Heart left ventricle (tissue), 16 donors: ENCODE results near the gene TOMM40L. TPM values are rescaled to one million over a fixed set of nuclear protein-coding genes. Genes with fewer than 3 reads are reported as not detected.

ENCODE experiments used
- ATAC-seq, 4 donors: fragments of 200-7000 bp; cut with Tn5 transposase; one replicate each; pipeline ENCODE4 v1.9.1; 2020 to 2022; ENCODE audit warnings: moderate library complexity in 4 of 4, mild to moderate bottlenecking in 3 of 4, moderate number of reproducible peaks in 1 of 4
- DNase-seq, 5 donors: peaks; one replicate each; pipeline ENCODE4 v3.0.0-alpha.2; 2020
- H3K27ac ChIP-seq, 12 donors: fragments of 200-600 bp; sonication (generic) in 4 of 12; one replicate each; pipeline versions ENCODE4 v1.5.0 to v1.8.0; 2016 to 2022; ENCODE audit warnings: mild to moderate bottlenecking in 2 of 12
- H3K27me3 ChIP-seq, 9 donors: fragments of 200-600 bp; sonication (generic) in 2 of 9; one replicate each; pipeline versions ENCODE4 v1.5.1 to v1.8.0; 2016 to 2022; ENCODE audit warnings: mild to moderate bottlenecking in 3 of 9
- H3K36me3 ChIP-seq, 9 donors: fragments of 200-600 bp; sonication (generic) in 2 of 9; one replicate each; pipeline versions ENCODE4 v1.5.0 to v1.8.0; 2018 to 2022; ENCODE audit warnings: mild to moderate bottlenecking in 2 of 9
- H3K4me1 ChIP-seq, 12 donors: fragments of 200-600 bp; sonication (generic) in 4 of 12; one replicate each; pipeline versions ENCODE4 v1.5.0 to v1.8.0; 2016 to 2022; ENCODE audit warnings: mild to moderate bottlenecking in 3 of 12
- H3K4me3 ChIP-seq, 12 donors: fragments of 200-600 bp; sonication (generic) in 4 of 12; one replicate each; pipeline versions ENCODE4 v1.5.0 to v1.8.0; 2017 to 2022; ENCODE audit warnings: mild to moderate bottlenecking in 9 of 12, moderate library complexity in 4 of 12
- H3K9me3 ChIP-seq, 12 donors: fragments of 200-600 bp; sonication (generic) in 4 of 12; one replicate each; pipeline versions ENCODE4 v1.5.0 to v1.8.0; 2016 to 2022; ENCODE audit warnings: mild to moderate bottlenecking in 1 of 12
- CTCF ChIP-seq, 12 donors: fragments of 200-600 bp; sonication (generic) in 4 of 12; IDR thresholded peaks; one replicate each; pipeline versions ENCODE4 v1.5.0 to v1.8.0; 2018 to 2022; ENCODE audit warnings: antibody characterized with exemption in 12 of 12, mild to moderate bottlenecking in 5 of 12
- POLR2A ChIP-seq, 2 donors: fragments of 450-650 bp; IDR thresholded peaks; one replicate each; pipeline ENCODE4 v1.6.1; 2017; ENCODE audit warnings: antibody characterized with exemption in 2 of 2, mild to moderate bottlenecking in 2 of 2, moderate library complexity in 2 of 2
- WGBS, 4 donors: extraction: QIAGEN DNeasy Blood & Tissue Kit in 2 of 4; methylation state at CpG; one replicate each; pipeline versions ENCODE4 v1.1.5 to v1.1.7; 2013 to 2018; 5-methylcytosine and 5-hydroxymethylcytosine counted together
- intact Hi-C, 10 donors: fragments of 100-400 bp; cut with DNase I; formaldehyde crosslinking; loops; one replicate each; pipeline versions ENCODE4 v1.11.1 to v1.14.2; 2022
- polyA plus RNA-seq, 2 donors: library from polyadenylated mRNA; stranded (reverse); fragments of 200-250 nt; gene quantifications; one replicate each; pipeline ENCODE4 v1.2.3, GENCODE V29; 2013
- total RNA-seq, 9 donors: library from RNA; depleted of rRNA in 2 of 9; stranded (reverse); fragments of >200 nt in 2 of 9; fragmentation: NEBNext Ultra II Directional in 3 of 9; extraction: Animal tissue kit (Norgen Biotek cat#: 25700) in 3 of 9; gene quantifications; one replicate each; pipeline versions ENCODE4 v1.1.0 to v1.2.4, GENCODE V29; 2016 to 2023
- donor health status: ischemic (EF 13 %, LVEDD 7.1; RV severe dilation, severe dysfunction).
- donor health status: healthy with polysubstance abuse.
- donor health status: DM: no; HTN: yes; CAD: no.
- donor health status: DM: no; HTN: no; CAD: no.
- donor health status: ischemic (EF 25% LVEDD 6.9; RV normal size, moderate dysfunction).
- donor health status: ischemic (EF 25% LVEDD 5.7; RV mildly dilated, moderate dysfunction).
- donor health status: healthy.
- donor health status: DM: yes; HTN: yes; CAD: no.
- donor health status: ischemic (EF 35%, LVEDD 5.7; RV mildly dilated, moderate dysfunction).
- donor health status: nonischemic (EF 11% LVEDD 7.7; RV severe dilation, severe dysfunction).
- donor health status: DM: yes; HTN: yes; CAD: no.
- donor health status: PGD.
- donor health status: ischemic (EF 29% LVEDD 5.4; RV normal size, mild dysfunction).
- donor health status: nonischemic (EF 23%, LVEDD 6.1; RV moderate dilation, normal function).

The TOMM40L gene
- total and polyA plus RNA-seq, 11 donors, result 24.1 to 37.1 (median 29.1) TPM

GRCh38 chr1:161261261-161262235, 35.7 kb downstream of the TOMM40L start:
- intact Hi-C loops, result no loop called here
- Histone ChIP-seq H3K27me3 (peaks cover 13 to 44% (median 33%) of the 10 kb centered on the region in 9 donors), H3K27ac (no peak overlapping the region), H3K4me1 (peaks cover 0 to 13% (median 8%) of the 10 kb centered on the region in 12 donors), H3K4me3 (no peak overlapping the region), H3K36me3 (no peaks in the 10 kb centered on the region), H3K9me3 (peaks cover 0 to 12% (median 9%) of the 10 kb centered on the region in 12 donors)
- TF ChIP-seq CTCF (IDR thresholded peaks at IDR 0.05) (no peak), POLR2A (IDR thresholded peaks at IDR 0.05) (no peak)
- DNase-seq (no peak), ATAC-seq (no peak)
- 78 to 82% (median 80%) methylated on average over 12 of the region's 12 CpGs for WGBS, 4 donors

- no peak for DNase-seq
- ATAC-seq, result no peak
- Histone ChIP-seq H3K9me3 (no peaks in the 10 kb centered on the region), H3K4me1 (peaks cover 0 to 14% (median 4%) of the 10 kb centered on the region in 12 donors), H3K4me3 (no peak overlapping the region), H3K36me3 (no peaks in the 10 kb centered on the region), H3K27me3 (peaks cover 0 to 14% (median 3%) of the 10 kb centered on the region in 9 donors), H3K27ac (no peak overlapping the region)
- intact Hi-C loops, result no loop called here
- WGBS, 4 donors, result 84 to 89% (median 86%) methylated on average over 5 of the region's 5 CpGs
- TF ChIP-seq POLR2A (IDR thresholded peaks at IDR 0.05), result no peak
- no peak for TF ChIP-seq CTCF (IDR thresholded peaks at IDR 0.05)
Observed at GRCh38 chr1:161265305-161265704, 39.4 kb downstream of the TOMM40L start.

DNA sequence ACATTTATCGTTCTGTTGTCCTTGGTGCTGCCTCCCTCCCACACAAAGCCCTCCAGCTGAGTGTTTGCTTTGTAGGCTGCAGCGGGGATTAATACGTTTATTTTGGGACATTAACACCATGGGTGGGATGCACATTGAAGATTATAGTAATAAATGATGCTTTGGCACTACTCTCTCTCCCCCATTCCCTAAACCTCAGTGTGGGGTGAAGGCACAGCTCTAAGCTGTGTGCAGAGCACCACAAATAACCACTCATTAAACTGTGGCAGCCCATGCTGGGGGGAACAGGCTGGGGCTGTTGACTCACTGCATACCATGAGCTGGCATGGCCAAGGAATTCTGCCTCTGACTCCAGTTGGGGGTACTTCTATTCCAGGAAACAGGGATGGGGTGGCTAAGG, 40.3 kb downstream of the TOMM40L start:
- WGBS, 4 donors, result 50 to 71% (median 58%) methylated on average over 3 of the region's 3 CpGs
- intact Hi-C loops, result no loop called here
- H3K4me1 ChIP-seq, result peaks cover 0 to 14% (median 4%) of the 10 kb centered on the region in 12 donors
- no peak overlapping the region for H3K27ac ChIP-seq
- no peaks in the 10 kb centered on the region for H3K36me3 ChIP-seq
- TF ChIP-seq POLR2A (IDR thresholded peaks at IDR 0.05), result no peak
- TF ChIP-seq CTCF (IDR thresholded peaks at IDR 0.05), result no peak
- ATAC-seq (peak in 1 of 4 donors; percentile 33), DNase-seq (no peak)
- H3K27me3 ChIP-seq, result peaks cover 0 to 6% (median 0%) of the 10 kb centered on the region in 9 donors
- H3K4me3 ChIP-seq, result no peak overlapping the region
- H3K9me3 ChIP-seq, result no peaks in the 10 kb centered on the region

- ATAC-seq (no peak), DNase-seq (no peak)
- H3K27me3 ChIP-seq, result peaks cover 0 to under 1% (median 0%) of the 10 kb centered on the region in 9 donors
- H3K27ac ChIP-seq, result no peak overlapping the region
- 38 to 53% (median 47%) methylated on average over 2 of the region's 2 CpGs for WGBS, 4 donors
- H3K9me3 ChIP-seq, result no peaks in the 10 kb centered on the region
- no peaks in the 10 kb centered on the region for H3K36me3 ChIP-seq
- H3K4me1 ChIP-seq, result peaks cover 0 to 14% (median 4%) of the 10 kb centered on the region in 12 donors
- intact Hi-C loops, result no loop called here
- no peak overlapping the region for H3K4me3 ChIP-seq
- TF ChIP-seq CTCF (IDR thresholded peaks at IDR 0.05) (no peak), POLR2A (IDR thresholded peaks at IDR 0.05) (no peak)
Observed at GRCh38 chr1:161266836-161267235, 41.0 kb downstream of the TOMM40L start.
